SU-DHL-6 (cell line): Measurements from ENCODE around the gene HSF2BP.

Source experiments
- H2AFZ ChIP-seq: fragments of 200-600 bp; sonication (generic); 2 replicates; pipeline ENCODE4 v1.6.1; 2014; ENCODE audit warnings: low read depth, mild to moderate bottlenecking, moderate library complexity, mixed read lengths, antibody characterized with exemption, low read length; ENCODE audit not compliant: severe bottlenecking
- H3F3A ChIP-seq: fragments of 200-600 bp; shearing (Covaris generic); 2 replicates; pipeline ENCODE4 v1.6.0; 2016; ENCODE audit warnings: antibody characterized with exemption, mild to moderate bottlenecking; ENCODE audit not compliant: insufficient read depth
- H3K27ac ChIP-seq: fragments of 200-600 bp; sonication (generic); 2 replicates; pipeline ENCODE4 v1.5.1; 2016; ENCODE audit warnings: low read depth, mild to moderate bottlenecking, low read length, moderate library complexity, mixed read lengths
- H3K27me3 ChIP-seq: fragments of 200-600 bp; sonication (generic), shearing (Covaris generic); 2 replicates; pipeline ENCODE4 v1.6.0; 2014; ENCODE audit warnings: mild to moderate bottlenecking, low read length
- H3K36me3 ChIP-seq: fragments of 200-600 bp; sonication (generic); 2 replicates; pipeline ENCODE4 v1.6.1; 2014; ENCODE audit warnings: mild to moderate bottlenecking, low read length, mixed read lengths
- H3K4me2 ChIP-seq: fragments of 300-600, 200-600 bp; shearing (Covaris generic), sonication (generic); 2 replicates; pipeline ENCODE4 v1.6.0; 2014; ENCODE audit warnings: low read length, low read depth, mild to moderate bottlenecking; ENCODE audit not compliant: poor library complexity, severe bottlenecking
- H3K4me3 ChIP-seq: fragments of 200-600 bp; sonication (generic); 2 replicates; pipeline ENCODE4 v1.5.1; 2014; ENCODE audit warnings: antibody characterized with exemption, low read length, mild to moderate bottlenecking, mixed read lengths; ENCODE audit not compliant: insufficient read depth, poor library complexity, severe bottlenecking
- H3K79me2 ChIP-seq: fragments of 200-600 bp; sonication (generic); 2 replicates; pipeline ENCODE4 v1.6.1; 2014; ENCODE audit warnings: mild to moderate bottlenecking, low read length, moderate library complexity; ENCODE audit not compliant: insufficient read depth
- H3K9ac ChIP-seq: fragments of 200-600 bp; sonication (generic); 2 replicates; pipeline ENCODE4 v1.7.0; 2014; ENCODE audit warnings: mild to moderate bottlenecking, low read length
- H3K9me2 ChIP-seq: fragments of 200-600 bp; sonication (generic); replicated peaks from 2 replicates; pipeline ENCODE4 v1.6.1; 2014; ENCODE audit warnings: low read length; ENCODE audit not compliant: insufficient read depth
- H3K9me3 ChIP-seq: fragments of 200-600 bp; sonication (generic); 2 replicates; pipeline ENCODE4 v1.6.1; 2014; ENCODE audit warnings: low read length, mixed read lengths; ENCODE audit not compliant: insufficient read depth
- H4K20me1 ChIP-seq: fragments of 200-600 bp; sonication (generic); 2 replicates; pipeline ENCODE4 v1.6.1; 2014; ENCODE audit warnings: low read depth, mild to moderate bottlenecking, antibody characterized with exemption, low read length, moderate library complexity, mixed read lengths
- EZH2phosphoT487 ChIP-seq: fragments of 200-600 bp; sonication (generic), shearing (Covaris generic); conservative IDR thresholded peaks from 2 replicates; pipeline ENCODE4 v1.6.1; 2018; ENCODE audit warnings: mild to moderate bottlenecking, antibody characterized with exemption, low read length, moderate library complexity, mixed read lengths
- TF ChIP-seq, protein P1 (sequence below): fragments of 200-600 bp; sonication (generic); IDR thresholded peaks from one replicate; pipeline ENCODE4 v1.5.1; 2017; ENCODE audit warnings: antibody characterized with exemption, mild to moderate bottlenecking, low read length, moderate library complexity; ENCODE audit not compliant: insufficient read depth, poor library complexity, severe bottlenecking

HSF2BP gene

DNA sequence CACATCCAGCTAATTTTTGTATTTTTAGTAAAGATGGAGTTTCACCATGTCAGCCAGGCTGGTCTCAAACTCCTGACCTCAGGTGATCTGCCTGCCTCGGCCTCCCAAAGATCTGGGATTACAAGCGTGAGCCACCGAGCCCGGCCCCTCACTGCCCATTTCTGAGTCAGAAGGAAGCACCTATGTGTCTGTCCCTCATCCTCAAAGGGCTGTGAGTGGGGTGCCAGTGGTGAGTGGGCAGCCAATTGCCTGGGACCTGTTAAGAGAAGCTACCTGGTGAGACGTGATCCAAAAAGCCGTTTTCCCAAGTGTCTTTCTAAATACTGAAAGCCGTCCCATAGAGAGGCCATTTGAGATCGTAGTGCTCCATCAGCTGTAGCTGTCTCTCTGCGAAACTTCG is 32.5 kb upstream of the HSF2BP start:
- Histone ChIP-seq H3K9ac (no peak overlapping the region), H4K20me1 (no peaks in the 10 kb centered on the region), H3K79me2 (no peaks in the 10 kb centered on the region), H3K27ac (no peak overlapping the region), H3K9me2 (no peaks in the 10 kb centered on the region), H3K4me2 (no peak overlapping the region), H3F3A (no peaks in the 10 kb centered on the region), H3K36me3 (0 out of 2 replicates have a peak, but pooled peaks cover 7% of the 10 kb centered on the region), H2AFZ (no peak overlapping the region), H3K9me3 (no peaks in the 10 kb centered on the region), H3K27me3 (no peaks in the 10 kb centered on the region), H3K4me3 (no peak overlapping the region)
- TF ChIP-seq, protein P1, sequence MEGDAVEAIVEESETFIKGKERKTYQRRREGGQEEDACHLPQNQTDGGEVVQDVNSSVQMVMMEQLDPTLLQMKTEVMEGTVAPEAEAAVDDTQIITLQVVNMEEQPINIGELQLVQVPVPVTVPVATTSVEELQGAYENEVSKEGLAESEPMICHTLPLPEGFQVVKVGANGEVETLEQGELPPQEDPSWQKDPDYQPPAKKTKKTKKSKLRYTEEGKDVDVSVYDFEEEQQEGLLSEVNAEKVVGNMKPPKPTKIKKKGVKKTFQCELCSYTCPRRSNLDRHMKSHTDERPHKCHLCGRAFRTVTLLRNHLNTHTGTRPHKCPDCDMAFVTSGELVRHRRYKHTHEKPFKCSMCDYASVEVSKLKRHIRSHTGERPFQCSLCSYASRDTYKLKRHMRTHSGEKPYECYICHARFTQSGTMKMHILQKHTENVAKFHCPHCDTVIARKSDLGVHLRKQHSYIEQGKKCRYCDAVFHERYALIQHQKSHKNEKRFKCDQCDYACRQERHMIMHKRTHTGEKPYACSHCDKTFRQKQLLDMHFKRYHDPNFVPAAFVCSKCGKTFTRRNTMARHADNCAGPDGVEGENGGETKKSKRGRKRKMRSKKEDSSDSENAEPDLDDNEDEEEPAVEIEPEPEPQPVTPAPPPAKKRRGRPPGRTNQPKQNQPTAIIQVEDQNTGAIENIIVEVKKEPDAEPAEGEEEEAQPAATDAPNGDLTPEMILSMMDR = no peak
- TF ChIP-seq EZH2phosphoT487 = no peak

DNA sequence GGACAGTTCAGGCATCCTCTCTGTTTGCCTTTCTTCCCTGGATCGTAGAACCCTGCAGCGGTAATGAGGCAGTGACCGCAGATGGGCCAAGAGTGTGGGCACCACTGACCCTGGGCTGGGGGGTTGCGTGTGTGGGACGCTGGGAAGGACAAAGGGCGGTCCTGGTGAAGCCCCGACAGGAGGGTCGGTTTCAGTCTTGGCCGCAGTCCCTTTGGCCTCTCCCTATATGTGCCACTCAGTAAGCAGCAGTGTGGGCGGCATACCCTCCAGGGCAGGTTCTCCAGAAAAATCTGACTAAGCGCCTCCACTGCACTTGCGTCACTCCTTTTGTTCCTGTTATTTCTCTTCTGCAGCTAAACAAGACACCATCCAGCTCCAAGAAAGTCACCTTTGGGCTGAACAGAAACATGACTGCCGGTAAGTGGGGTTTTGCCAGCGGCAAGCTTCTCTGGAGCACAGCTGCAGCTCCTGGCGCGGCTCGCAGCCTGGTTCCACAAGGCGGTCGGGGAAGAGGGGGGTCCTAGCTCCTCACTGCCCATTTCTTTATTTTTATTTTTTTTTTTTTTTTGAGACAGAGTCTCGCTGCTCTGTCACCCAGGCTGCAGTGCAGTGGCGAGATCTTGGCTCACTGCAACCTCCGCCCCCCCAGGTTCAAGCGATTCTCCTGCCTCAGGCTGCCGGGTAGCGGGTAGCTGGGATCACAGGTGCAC is 32.0 kb upstream of the HSF2BP start:
- no peaks in the 10 kb centered on the region for H3K27me3 ChIP-seq
- H4K20me1 ChIP-seq = no peaks in the 10 kb centered on the region
- no peaks in the 10 kb centered on the region for H3K9me2 ChIP-seq
- H2AFZ ChIP-seq = no peak overlapping the region
- H3K4me3 ChIP-seq = no peak overlapping the region
- no peaks in the 10 kb centered on the region for H3K9me3 ChIP-seq
- H3F3A ChIP-seq = no peaks in the 10 kb centered on the region
- no peak overlapping the region for H3K9ac ChIP-seq
- H3K27ac ChIP-seq = no peak overlapping the region
- TF ChIP-seq, protein P1 = no peak
- no peak for TF ChIP-seq EZH2phosphoT487
- H3K36me3 ChIP-seq = 0 out of 2 replicates have a peak, but pooled peaks cover 7% of the 10 kb centered on the region
- H3K79me2 ChIP-seq = no peaks in the 10 kb centered on the region
- no peak overlapping the region for H3K4me2 ChIP-seq

DNA sequence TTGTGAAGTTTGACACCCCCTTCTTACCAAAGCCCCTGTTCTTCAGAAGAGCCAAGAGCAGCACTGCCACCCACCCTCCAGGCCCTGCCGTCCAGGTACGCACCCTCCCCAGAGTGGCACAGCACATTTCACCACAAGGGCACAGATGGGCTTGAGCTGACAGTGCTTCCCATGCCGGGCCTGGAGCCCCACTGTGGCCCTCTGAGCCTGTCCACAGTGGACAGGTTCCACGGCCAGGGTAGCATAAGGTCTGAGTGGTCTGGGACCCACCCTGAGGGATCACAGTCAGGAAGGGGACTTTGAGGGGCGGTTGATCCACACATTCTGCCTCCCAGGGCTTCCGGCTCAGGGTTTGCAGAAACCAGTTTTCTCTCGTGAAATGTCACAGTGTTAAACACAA is 31.1 kb upstream of the HSF2BP start:
- no peak overlapping the region for H3K4me2 ChIP-seq
- H3K9ac ChIP-seq = no peak overlapping the region
- peaks cover 6% of the 10 kb centered on the region; the same call in 1 of the 2 replicates for H3K36me3 ChIP-seq
- H3F3A ChIP-seq = no peaks in the 10 kb centered on the region
- no peak overlapping the region for H2AFZ ChIP-seq
- H4K20me1 ChIP-seq = no peaks in the 10 kb centered on the region
- H3K27me3 ChIP-seq = no peaks in the 10 kb centered on the region
- H3K4me3 ChIP-seq = no peak overlapping the region
- H3K79me2 ChIP-seq = no peaks in the 10 kb centered on the region
- no peak overlapping the region for H3K27ac ChIP-seq
- H3K9me3 ChIP-seq = no peaks in the 10 kb centered on the region
- H3K9me2 ChIP-seq = no peaks in the 10 kb centered on the region
- TF ChIP-seq, protein P1 = no peak
- TF ChIP-seq EZH2phosphoT487 = no peak
